WTC11 (cell line): ENCODE results near the gene SLC6A9. TPM values are rescaled to one million over a fixed set of nuclear protein-coding genes. Genes with fewer than 3 reads are reported as not detected.

Experiments
- ATAC-seq: fragments of 200-7000 bp; cut with Tn5 transposase; 2 replicates; pipeline ENCODE4 v1.10.0; 2021; ENCODE audit warnings: mild to moderate bottlenecking, moderate library complexity
- CTCF ChIA-PET: fragments of 300-600 bp; sonication (Branson Sonifier 250); formaldehyde crosslinking; loops from one replicate; lab custom pipeline; 2021; ENCODE audit warnings: antibody characterized with exemption; lab: Charles Lee
- POLR2A ChIA-PET: fragments of 350-600 bp; sonication (Branson Sonifier 250); formaldehyde crosslinking; loops from one replicate; lab custom pipeline; 2021; ENCODE audit warnings: antibody characterized with exemption; lab: Charles Lee
- DNase-seq: peaks from one replicate; pipeline ENCODE4 v3.0.0; 2021; ENCODE audit warnings: low spot score
- H3K27ac Mint-ChIP-seq: 2 replicates; pipeline ENCODE4 v1.8.0; 2021; ENCODE audit warnings: mixed read lengths
- H3K27me3 Mint-ChIP-seq: 2 replicates; pipeline ENCODE4 v1.8.0; 2021; ENCODE audit warnings: low read depth, mild to moderate bottlenecking, moderate library complexity, mixed read lengths
- H3K36me3 Mint-ChIP-seq: 2 replicates; pipeline ENCODE4 v1.8.0; 2021; ENCODE audit warnings: mixed read lengths
- H3K4me1 Mint-ChIP-seq: 2 replicates; pipeline ENCODE4 v1.8.0; 2022; ENCODE audit warnings: mixed read lengths
- H3K4me3 Mint-ChIP-seq: 2 replicates; pipeline ENCODE4 v1.8.0; 2021; ENCODE audit warnings: mild to moderate bottlenecking, moderate library complexity, mixed read lengths
- H3K9me3 Mint-ChIP-seq: 2 replicates; pipeline ENCODE4 v1.8.0; 2021; ENCODE audit warnings: mixed read lengths
- ATF1 ChIP-seq: sonication (generic); formaldehyde crosslinking; IDR thresholded peaks from 2 replicates; pipeline ENCODE4 v1.8.1; 2023; ENCODE audit warnings: mild to moderate bottlenecking, moderate library complexity, missing genetic modification reagents
- ATF2 ChIP-seq: sonication (generic); formaldehyde crosslinking; IDR thresholded peaks from 2 replicates; pipeline ENCODE4 v1.8.1; 2022; ENCODE audit warnings: low read depth, missing genetic modification reagents, borderline replicate concordance
- CREB1 ChIP-seq: sonication (generic); formaldehyde crosslinking; IDR thresholded peaks from 2 replicates; pipeline ENCODE4 v1.8.0; 2023; ENCODE audit warnings: mild to moderate bottlenecking, missing genetic modification reagents
- CTCF ChIP-seq: fragments of 200-600 bp; IDR thresholded peaks from 2 replicates; pipeline ENCODE4 v1.8.0; 2022; ENCODE audit warnings: antibody characterized with exemption
- E2F1 ChIP-seq: sonication (generic); formaldehyde crosslinking; IDR thresholded peaks from 2 replicates; pipeline ENCODE4 v1.8.0; 2022; ENCODE audit warnings: mild to moderate bottlenecking, missing genetic modification reagents
- EMX1 ChIP-seq: fragments of 250-450 bp; sonication (Bioruptor Pico); IDR thresholded peaks from 2 replicates; pipeline ENCODE4 v1.8.0; 2021; ENCODE audit warnings: mild to moderate bottlenecking
- ERG ChIP-seq: fragments of 250-450 bp; sonication (Bioruptor Pico); IDR thresholded peaks from 2 replicates; pipeline ENCODE4 v1.8.0; 2021; ENCODE audit warnings: mild to moderate bottlenecking
- ESRRA ChIP-seq: sonication (generic); formaldehyde crosslinking; IDR thresholded peaks from 2 replicates; pipeline ENCODE4 v1.8.1; 2022; ENCODE audit warnings: mild to moderate bottlenecking, missing genetic modification reagents, borderline replicate concordance
- FOXJ3 ChIP-seq: sonication (generic); formaldehyde crosslinking; IDR thresholded peaks from 2 replicates; pipeline ENCODE4 v1.9.0; 2021; ENCODE audit warnings: missing genetic modification reagents, mild to moderate bottlenecking, borderline replicate concordance
- FOXK1 ChIP-seq: sonication (generic); formaldehyde crosslinking; IDR thresholded peaks from 2 replicates; pipeline ENCODE4 v1.8.0; 2022; ENCODE audit warnings: mild to moderate bottlenecking, moderate library complexity, missing genetic modification reagents
- FOXP1 ChIP-seq: sonication (generic); formaldehyde crosslinking; IDR thresholded peaks from 2 replicates; pipeline ENCODE4 v1.8.0; 2022; ENCODE audit warnings: missing genetic modification reagents, mild to moderate bottlenecking, moderate library complexity, borderline replicate concordance
- GABPB1 ChIP-seq: sonication (generic); formaldehyde crosslinking; IDR thresholded peaks from 2 replicates; pipeline ENCODE4 v1.8.1; 2023; ENCODE audit warnings: mild to moderate bottlenecking, missing genetic modification reagents
- GTF2I ChIP-seq: fragments of 250-450 bp; sonication (Bioruptor Pico); conservative IDR thresholded peaks from 2 replicates; pipeline ENCODE4 v1.4.0; 2021; ENCODE audit warnings: mild to moderate bottlenecking
- JUN ChIP-seq: sonication (generic); formaldehyde crosslinking; IDR thresholded peaks from 2 replicates; pipeline ENCODE4 v1.8.0; 2023; ENCODE audit warnings: mild to moderate bottlenecking, missing genetic modification reagents
- NFE2L1 ChIP-seq: sonication (generic); formaldehyde crosslinking; IDR thresholded peaks from 2 replicates; pipeline ENCODE4 v1.8.1; 2023; ENCODE audit warnings: missing genetic modification reagents
- NR2C2 ChIP-seq: sonication (generic); formaldehyde crosslinking; IDR thresholded peaks from 2 replicates; pipeline ENCODE4 v1.8.0; 2022; ENCODE audit warnings: mild to moderate bottlenecking, missing genetic modification reagents
- RORB ChIP-seq: fragments of 250-450 bp; sonication (Bioruptor Pico); IDR thresholded peaks from 2 replicates; pipeline ENCODE4 v1.9.0; 2021; ENCODE audit warnings: mild to moderate bottlenecking
- TCF7 ChIP-seq: sonication (generic); formaldehyde crosslinking; IDR thresholded peaks from 2 replicates; pipeline ENCODE4 v1.8.0; 2022; ENCODE audit warnings: mild to moderate bottlenecking, low read depth, missing genetic modification reagents, moderate library complexity
- ZNF671 ChIP-seq: fragments of 250-450 bp; sonication (Bioruptor Pico); IDR thresholded peaks from 2 replicates; pipeline ENCODE4 v1.8.0; 2021; ENCODE audit warnings: mild to moderate bottlenecking
- total RNA-seq: library from RNA; stranded (reverse); gene quantifications from 3 replicates; pipeline ENCODE4 v1.2.3, GENCODE V29; 2021

The SLC6A9 gene
- total RNA-seq, 1 experiment from 2014 or later, result 14.4 TPM

GRCh38 chr1:43982241-43982640 is 49.0 kb downstream of the SLC6A9 start (continued):
- TF ChIP-seq ERG (CRISPR knock-in tag), result no peak
- TF ChIP-seq E2F1 (CRISPR knock-in tag), result no peak
- no peak for TF ChIP-seq GABPB1 (CRISPR knock-in tag)
- no peak for TF ChIP-seq GTF2I (CRISPR knock-in tag)
- no peak for TF ChIP-seq FOXP1

GRCh38 chr1:43981636-43982035 is 49.6 kb downstream of the SLC6A9 start:
- CTCF ChIA-PET, result no interaction called here
- Mint-ChIP-seq H3K4me3 (no peak overlapping the region), H3K36me3 (peaks cover 24% of the 10 kb centered on the region), H3K27me3 (no peaks in the 10 kb centered on the region; the same call in 1 of the 2 replicates), H3K9me3 (no peaks in the 10 kb centered on the region), H3K27ac (no peak overlapping the region), H3K4me1 (peaks cover 24% of the 10 kb centered on the region)
- ATAC-seq (no peak), DNase-seq (no peak)
- POLR2A ChIA-PET, result no interaction called here
- TF ChIP-seq NR2C2 (CRISPR knock-in tag) (no peak), EMX1 (CRISPR knock-in tag) (no peak), CREB1 (CRISPR knock-in tag) (no peak), ATF1 (no peak), ATF2 (CRISPR knock-in tag) (no peak), FOXJ3 (CRISPR knock-in tag) (no peak), NFE2L1 (CRISPR knock-in tag) (no peak), ESRRA (CRISPR knock-in tag) (no peak), ZNF671 (CRISPR knock-in tag) (no peak), GABPB1 (CRISPR knock-in tag) (no peak), CTCF (no peak), TCF7 (CRISPR knock-in tag) (no peak), FOXK1 (CRISPR knock-in tag) (no peak), JUN (CRISPR knock-in tag) (no peak)

- peaks cover 29% of the 10 kb centered on the region for H3K36me3 Mint-ChIP-seq
- CTCF ChIA-PET, result no interaction called here
- TF ChIP-seq RORB (CRISPR knock-in tag) (no peak), ATF2 (CRISPR knock-in tag) (no peak), JUN (CRISPR knock-in tag) (no peak), E2F1 (CRISPR knock-in tag) (no peak), ERG (CRISPR knock-in tag) (no peak)
- peaks cover 27% of the 10 kb centered on the region for H3K4me1 Mint-ChIP-seq
- no peak for ATAC-seq
- no peaks in the 10 kb centered on the region for H3K9me3 Mint-ChIP-seq
- no peak for DNase-seq
- no peaks in the 10 kb centered on the region; the same call in 1 of the 2 replicates for H3K27me3 Mint-ChIP-seq
- no peak overlapping the region; the same call in 1 of the 2 replicates for H3K4me3 Mint-ChIP-seq
- POLR2A ChIA-PET, result no interaction called here
- H3K27ac Mint-ChIP-seq, result no peak overlapping the region
Observed at GRCh38 chr1:43981135-43981491, 50.1 kb downstream of the SLC6A9 start.
